Head of caudate nucleus (tissue), 42 donors: ENCODE results near the gene PLXNA2.
A peak's percentile ranks its signal among the peaks of the same experiment; 100 is the strongest.

ENCODE experiments used
- DNase-seq, 42 donors: peaks; one replicate each; pipeline versions ENCODE4 v3.0.0 to v3.0.0-alpha.2; 2020 to 2021; ENCODE audit warnings: mixed read lengths in 7 of 42
- intact Hi-C: fragments of 100-400 bp; cut with DNase I; formaldehyde crosslinking; loops from one replicate; pipeline ENCODE4 v1.15.0; 2022

Gene PLXNA2

DNA sequence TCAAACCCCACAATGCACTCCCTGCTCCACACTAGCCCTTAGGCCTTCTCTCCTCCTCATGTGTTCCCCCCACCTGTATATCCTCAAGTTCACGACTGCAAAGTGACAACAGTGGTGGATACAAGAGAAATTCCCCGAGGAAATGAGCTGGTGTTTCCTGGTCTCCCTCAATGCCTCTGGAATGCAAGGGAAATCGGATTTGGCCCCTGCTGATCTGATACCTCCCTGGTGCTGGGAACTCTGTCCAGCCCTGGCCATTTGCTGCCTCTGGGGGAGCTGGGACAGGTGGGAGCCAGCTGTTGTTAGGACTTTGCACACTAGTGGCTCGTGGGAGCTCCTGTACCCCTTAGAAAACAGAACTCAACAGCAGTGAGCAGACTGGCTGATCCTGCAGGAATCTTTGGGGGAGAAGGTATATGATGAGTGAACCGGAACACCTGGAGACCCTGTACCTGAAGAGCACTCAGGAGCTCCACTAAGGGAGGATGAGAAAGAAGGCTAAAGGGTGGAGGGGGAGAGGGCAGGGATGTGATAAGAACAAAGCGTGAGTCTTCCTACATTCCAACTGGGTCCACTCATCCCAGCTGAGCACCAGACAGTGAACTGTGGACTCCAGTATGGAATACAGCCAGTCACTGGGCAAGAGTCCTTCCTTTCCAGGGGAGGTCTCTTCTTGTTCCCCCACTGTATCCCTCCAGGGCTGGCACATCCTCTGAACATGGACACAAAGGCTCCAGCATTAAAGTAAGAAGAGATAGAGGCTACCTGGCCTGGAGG lies 69.3 kb downstream of the PLXNA2 start:
- DNase-seq: no peak
- intact Hi-C loops: no loop called here

DNA sequence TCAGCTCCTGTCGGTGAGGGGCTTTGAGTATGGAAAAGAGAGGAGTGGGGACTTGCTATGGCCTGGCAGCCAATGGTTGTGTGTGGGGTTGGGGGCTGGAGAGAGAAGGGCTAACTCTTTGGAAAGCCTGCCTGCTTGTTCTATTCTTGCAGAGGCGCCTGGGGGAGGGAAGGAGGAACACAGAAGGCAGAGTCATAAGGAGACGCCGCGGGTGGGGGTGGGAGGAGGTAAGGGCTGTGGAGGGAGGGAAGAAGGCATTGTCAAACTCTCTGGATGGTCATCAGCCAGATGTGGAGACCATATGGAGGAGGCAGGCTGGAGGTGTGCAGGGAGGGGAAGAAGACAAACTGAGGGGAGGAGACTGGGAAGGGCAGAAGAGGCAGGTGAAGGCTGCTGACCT lies 70.0 kb downstream of the PLXNA2 start:
- intact Hi-C loops: no loop called here
- peak in 29 of 42 donors; percentile 25 to 85 (median 56) for DNase-seq

DNA sequence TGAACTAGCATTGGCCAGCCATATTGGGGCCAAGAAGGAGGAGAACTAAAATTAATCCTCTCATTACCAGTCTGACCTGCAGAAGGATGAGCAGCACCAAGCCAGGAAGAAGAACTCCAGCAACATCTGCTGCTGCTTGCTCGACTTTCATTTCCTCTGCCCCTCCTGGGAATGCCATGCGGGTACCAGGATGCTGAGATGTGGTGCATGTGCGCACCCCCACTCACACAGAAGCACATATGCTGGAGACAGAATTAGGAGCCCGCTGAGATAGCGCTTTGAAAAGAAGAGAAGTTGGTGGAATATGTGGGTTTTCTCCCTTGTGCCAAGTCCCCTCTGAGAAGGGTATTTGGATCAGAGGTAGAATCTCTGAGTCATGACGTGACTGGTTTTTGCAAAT lies 70.4 kb downstream of the PLXNA2 start:
- DNase-seq: no peak
- intact Hi-C loops: no loop called here

DNA sequence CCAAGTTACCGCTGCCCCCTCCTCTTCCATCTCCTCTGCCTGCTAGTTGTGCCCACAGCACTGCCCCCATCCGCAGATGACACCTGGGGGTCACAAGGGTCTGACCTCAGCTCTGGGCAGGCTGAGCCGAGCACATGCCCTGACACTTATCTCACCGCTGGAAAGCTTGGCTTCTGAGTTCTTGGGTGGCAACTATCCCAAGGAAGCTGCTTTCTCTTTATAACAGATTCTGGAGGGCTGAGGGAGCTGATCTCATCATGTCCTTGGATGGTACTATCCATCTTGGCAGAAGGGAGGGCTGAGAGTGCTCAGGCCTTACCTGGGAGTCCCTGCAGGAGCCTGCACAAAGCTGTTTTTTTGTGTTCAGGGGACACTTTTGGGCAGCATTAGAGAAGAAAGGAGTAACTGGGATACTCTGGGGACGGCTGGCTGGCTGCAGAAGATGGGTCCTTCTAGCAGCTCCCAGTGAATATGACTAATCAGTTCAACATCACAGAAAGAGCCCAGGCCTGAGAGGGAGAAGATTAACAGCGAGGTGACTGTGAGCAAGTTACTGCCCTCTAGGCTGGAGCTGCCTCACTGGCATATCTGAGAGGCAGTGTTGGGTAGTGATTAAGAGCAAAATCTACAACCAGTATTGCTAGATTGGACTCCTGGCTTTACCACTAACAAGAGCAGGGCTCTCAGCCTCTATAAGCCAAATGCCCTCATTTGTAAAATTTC lies 71.6 kb downstream of the PLXNA2 start:
- intact Hi-C loops: no loop called here
- DNase-seq: no peak

DNA sequence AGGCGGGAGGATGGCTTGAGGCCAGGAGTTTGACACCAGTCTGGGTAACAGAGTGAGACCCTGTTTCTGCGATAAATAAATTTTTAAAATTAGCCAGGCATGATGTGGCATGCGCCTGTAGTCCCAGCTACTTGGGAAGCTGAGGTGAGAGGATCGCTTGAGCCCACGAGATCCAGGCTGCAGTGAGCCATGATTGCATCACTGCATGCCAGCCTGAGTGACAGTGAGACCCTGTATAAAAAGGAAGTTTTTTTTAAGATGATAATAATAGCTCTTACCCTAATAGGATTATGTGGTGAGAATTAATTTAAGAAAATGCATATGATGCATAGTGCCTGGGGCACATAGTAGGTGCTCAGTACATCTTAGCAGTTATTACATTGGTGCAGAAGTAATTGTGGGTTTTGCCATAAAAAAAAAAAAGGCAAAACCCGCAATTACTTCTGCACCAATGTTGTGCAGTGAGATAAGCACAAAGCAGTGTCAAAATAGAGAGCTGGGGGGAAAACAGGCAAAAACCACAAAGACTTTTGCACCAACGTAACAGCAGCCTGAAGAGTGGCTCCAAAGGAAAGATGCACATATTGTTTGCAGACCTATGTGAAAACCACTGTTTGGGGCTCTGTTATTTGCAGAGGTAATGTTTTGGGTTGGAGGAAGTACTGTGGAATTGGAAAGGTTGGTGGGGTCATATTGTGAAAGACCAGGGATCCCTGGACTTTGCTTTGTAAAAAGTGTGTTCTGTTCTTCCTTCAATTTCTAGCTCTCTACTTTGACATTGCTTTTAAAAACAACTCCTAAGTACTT lies 72.4 kb downstream of the PLXNA2 start:
- DNase-seq: no peak
- intact Hi-C loops: no loop called here

DNA sequence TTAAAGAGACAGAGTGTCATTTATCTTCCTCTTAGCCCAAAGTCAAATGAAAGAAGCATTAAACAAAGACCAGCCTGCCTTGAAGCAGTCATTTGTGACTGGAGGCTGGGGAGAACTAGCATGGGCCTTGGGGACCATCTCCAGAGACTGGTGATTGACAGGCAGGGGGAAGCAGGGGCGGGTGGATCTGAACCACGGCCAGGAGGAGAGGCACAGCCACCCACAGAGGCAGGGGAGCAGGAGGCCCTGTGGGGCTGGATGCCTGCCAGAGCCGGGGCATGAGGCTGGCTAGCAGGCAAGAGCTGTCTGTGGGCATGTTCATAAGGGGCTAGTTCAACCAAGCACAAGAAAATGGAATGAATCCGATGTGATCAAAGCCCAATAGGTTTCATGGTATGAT lies 73.9 kb downstream of the PLXNA2 start:
- DNase-seq: peak; percentile 26 to 80 (median 60)
- intact Hi-C loops: no loop called here

DNA sequence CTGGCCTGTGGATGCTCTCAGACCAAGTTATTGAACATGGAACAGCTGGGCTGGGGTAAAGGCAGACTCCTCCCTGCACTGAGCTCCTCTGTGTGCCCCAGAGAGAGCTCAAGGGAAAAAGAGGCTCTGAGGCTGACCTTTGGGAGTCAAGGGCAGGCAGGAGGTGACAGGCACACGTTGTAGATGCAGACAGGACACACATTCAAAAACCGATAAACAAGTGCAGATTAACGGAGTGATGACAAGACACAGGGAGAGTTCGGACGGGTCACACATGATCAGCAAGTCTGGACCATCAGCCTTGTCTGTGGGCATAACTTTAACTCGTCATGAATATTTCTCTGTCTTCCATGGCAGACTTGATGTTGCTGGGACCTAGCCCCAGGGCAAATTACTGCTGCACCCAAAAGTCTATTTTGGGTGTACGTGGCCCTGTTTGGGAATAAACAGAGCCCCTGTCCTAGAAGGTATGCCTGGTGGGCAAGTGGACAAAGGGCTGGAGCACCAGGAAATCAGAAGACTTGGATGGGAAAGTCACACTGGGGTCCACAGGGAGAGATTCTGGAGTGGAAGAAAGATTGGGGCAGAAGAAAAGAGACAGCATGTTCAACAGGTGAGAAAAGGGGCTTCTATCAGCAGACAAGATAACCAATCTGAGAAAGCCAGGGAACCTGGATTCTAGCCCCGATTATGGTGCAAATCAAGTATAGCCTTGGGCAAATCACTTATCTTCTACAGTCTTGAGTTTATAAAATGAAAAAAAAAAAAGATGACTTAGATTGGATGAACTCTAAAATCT lies 74.9 kb downstream of the PLXNA2 start:
- intact Hi-C loops: no loop called here
- no peak for DNase-seq

DNA sequence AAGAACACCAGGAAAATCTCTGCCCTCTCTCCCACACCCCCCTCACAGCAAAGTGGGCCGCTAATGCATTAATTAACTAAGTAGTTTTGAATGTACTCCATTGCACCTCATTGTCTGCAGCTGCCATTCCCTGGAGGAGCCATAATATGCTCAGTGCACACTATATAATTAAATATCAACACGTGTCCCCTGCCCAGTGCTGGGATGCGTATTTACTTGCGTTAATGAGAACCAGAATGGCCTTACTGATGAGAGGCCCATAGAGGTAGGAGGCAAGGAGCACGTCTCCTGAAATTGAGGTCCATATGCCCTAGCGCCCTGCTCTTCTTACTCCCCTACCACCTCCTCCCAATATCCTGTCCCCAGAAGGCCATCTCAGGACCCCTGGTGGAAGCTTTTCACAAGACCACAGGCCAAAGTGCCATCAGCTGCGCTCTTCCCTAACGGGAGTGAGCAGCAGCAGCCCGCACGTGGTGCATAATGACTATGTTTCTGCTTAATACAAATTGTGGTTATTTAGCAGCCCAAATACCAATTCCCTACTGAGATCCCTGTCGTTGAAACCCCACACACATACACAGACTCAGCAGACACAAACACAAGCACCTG lies 76.8 kb downstream of the PLXNA2 start:
- intact Hi-C loops: no loop called here
- no peak for DNase-seq

DNA sequence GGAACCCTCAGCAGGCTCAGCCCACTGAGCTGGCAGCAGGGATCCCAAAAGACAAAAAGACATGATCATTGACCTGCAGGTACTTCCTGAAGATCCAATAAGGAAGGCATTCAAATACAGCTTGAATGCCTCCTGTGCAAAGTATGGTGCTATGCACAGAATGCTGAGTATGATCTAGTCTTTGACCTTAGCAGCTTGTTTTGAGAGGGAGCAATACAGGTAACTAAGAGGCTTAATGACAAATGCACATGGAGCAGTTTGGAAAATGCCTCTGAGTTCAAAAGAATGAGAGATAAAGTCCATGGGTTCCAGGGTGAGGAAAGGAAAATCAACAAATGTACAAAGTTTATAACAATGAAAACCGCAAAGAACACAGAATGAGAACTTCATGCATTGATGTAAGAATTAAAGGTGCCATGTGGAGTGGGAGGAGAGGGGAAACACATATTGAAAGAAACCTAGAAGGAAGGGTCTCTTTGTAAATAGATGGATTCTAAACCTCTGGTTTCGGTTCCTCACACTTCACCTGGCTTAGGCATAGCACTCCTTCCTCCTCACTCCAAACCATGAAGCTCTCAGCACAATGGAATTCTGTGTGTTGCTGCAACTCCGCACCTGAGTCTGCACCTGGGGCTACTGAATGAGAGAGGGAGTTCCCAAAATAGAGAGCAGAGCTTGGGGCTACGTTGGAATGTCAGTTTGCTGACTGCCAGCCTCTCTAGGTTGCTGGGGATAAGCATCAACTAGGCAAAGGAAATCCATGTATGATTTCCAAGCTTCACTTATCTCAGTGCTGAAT lies 77.6 kb downstream of the PLXNA2 start:
- intact Hi-C loops: no loop called here
- DNase-seq: no peak

DNA sequence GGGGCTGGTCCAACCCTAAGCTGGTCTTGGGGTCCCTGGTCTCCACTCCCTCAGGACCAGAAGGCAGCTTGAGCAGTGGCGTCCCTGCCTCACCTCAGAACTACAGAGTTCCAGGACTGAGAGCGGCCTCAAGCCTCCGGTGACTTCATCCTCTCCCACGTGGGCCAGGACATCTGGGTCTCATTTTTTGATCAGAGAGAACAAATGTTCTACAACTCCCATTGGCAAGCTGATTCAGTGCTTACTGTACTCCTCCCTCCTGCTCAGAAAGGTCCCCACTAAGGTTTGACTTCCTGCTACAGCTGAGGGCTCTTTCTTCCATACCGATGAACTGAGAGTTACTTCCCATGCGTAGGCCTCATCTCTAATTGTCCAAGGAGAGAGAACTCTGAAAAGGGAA lies 78.5 kb downstream of the PLXNA2 start:
- intact Hi-C loops: no loop called here
- DNase-seq: no peak

DNA sequence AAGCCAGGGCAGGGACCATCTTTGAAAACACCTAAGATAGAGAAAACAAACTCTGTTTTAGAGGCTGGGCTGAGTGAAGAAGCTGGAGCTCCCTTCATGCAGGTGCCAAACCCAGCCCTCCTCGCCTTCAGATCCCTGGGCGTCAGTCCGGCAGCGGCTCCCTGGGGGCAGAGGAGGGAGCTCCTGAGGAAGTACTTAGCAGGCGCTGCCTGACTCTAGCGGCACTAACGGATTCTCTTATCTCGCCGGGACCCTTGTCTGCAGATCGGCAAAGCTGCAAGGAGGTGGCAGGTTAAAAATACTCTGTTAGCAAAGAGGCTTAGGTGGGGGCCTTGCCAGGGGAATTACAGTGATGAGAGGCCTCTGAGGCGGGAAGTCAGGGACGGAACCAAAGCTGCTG lies 79.6 kb downstream of the PLXNA2 start:
- intact Hi-C loops: no loop called here
- DNase-seq: no peak

DNA sequence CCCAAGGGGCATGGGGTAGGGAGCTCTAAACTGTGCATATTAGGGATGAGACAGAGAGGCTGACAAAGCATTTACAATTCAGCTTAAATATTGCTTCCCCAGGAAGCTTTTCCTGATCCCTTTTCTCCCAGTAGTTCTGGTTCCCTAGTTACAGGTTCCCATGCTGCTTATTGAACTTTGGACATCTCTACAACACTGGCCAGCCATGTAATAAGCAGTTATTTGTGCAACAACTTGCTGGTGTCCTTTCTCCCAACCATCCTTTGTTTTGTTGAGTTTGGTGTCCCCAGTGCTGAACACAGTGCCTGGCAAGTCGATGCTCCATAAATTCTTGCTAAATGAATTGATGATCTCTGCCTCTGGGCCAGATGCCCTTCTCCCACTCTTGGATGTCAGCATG lies 80.6 kb downstream of the PLXNA2 start:
- intact Hi-C loops: no loop called here
- DNase-seq: no peak

DNA sequence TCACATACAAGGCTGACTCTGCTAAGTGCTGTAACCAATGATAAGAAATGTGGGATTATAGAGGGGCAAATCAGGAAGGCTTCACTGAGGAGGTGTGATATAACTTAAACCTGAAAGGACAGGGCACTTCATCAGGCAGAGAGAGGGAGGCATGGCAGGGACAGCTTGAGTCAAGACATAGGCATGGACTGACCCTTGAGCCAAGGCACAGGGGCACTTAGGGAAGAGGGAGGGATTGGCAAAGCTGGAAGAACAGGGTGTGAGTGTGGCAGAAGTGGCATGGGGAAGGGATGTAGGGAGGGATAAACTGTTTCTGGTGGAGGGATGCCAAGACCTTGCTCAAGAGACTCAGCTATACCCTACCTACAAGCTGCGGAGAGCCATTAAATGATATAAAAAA lies 81.3 kb downstream of the PLXNA2 start:
- intact Hi-C loops: no loop called here
- DNase-seq: no peak

DNA sequence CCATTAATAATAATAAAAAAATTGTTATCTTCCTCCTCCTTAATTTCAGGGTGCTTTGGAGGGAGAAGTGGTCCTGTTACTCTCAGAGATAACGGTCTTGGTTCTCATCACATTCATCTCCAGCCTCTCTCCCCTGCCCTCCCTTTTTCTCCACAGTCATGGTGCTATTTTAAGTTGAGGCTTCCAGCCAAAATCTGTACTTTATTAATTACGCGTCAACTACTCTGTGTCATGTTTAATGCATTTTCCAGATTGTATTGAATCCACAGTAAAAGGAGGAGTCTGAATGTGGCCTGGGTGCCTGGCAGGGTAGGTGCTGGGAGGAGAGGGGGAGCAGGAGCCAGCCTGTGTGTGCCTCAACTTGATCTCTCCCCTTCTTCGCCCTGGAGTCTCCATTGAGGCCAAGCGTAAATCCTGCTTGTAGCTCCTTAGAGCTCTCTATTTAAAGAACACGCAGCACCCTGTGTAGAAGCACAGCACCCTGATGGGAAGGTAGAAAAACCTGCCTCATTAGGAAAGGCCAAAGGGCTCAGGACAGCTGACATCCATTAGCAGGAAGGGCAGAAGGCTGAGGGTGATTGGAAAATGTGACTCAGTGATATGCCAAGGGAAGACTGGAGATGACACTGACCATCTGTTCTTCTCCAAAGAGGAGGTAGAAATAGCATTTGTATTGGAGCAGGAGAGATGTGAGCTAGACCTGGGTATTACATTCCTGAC lies 82.4 kb downstream of the PLXNA2 start:
- intact Hi-C loops: no loop called here
- DNase-seq: no peak

DNA sequence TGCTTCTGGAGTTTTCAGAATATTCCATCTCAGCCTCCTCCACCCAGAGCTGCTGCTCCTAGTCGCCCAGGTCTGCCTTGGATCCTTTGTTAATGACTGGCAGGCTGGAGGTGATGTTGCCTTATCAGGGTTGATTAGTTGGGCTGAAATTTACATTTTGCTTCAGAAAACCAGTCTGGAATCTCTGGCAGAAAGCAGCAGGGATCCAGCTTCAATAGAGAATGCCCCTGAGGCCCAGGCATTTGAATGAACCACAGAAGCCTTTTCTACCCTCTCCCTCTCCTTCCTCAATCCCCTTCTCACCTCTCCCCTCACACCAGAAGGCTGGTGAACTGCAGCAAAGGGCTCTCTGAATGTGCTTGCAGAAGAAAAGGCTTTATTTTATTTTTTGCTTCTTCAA lies 83.2 kb downstream of the PLXNA2 start:
- no peak for DNase-seq
- intact Hi-C loops: no loop called here

DNA sequence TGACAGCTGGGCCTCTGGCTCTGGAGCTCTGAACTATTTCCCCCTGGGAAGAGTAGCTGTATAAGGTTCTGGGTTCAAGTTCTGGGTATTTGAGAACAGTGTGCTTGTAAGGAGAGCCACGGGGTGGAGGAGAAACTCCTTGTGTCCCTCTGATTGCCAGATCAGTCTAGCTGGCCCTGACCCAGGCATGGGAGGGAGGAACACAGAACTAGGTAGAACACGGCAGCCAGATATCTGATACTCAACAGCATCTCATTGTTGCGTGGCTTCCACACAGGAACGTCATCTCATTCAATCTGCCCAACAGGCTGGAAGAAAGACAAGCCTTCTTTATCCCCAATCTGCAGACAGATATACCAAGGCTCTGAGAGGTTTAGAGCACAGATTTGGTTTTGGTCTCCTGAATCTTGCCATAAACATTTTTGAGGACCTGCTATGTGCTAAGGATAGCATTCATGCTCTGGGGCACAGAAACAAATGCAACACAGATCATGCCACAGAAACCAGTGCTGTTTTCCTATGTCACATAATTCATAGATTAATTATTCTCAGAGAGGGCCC lies 83.8 kb downstream of the PLXNA2 start:
- intact Hi-C loops: no loop called here
- no peak for DNase-seq
